ENCODE measurements around the gene KDM8.

DNA sequence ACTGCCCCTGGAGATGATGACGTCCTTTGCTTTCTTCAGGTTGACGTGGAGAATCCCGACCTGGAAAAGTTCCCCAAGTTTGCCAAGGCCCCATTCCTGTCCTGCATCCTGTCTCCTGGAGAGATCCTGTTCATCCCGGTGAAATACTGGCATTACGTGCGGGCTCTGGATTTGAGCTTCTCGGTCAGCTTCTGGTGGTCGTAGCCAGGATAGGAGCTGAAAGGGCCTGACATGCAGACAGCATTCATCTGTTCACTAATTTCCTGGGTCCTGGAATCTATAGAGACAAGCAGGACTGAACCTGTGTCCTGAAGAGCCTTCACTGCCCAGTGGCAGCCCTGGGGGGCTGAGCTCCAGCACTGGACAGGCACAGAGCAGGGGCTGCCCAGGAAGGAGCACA is 17.2 kb downstream of the KDM8 start:
- TF ChIP-seq, protein P1, sequence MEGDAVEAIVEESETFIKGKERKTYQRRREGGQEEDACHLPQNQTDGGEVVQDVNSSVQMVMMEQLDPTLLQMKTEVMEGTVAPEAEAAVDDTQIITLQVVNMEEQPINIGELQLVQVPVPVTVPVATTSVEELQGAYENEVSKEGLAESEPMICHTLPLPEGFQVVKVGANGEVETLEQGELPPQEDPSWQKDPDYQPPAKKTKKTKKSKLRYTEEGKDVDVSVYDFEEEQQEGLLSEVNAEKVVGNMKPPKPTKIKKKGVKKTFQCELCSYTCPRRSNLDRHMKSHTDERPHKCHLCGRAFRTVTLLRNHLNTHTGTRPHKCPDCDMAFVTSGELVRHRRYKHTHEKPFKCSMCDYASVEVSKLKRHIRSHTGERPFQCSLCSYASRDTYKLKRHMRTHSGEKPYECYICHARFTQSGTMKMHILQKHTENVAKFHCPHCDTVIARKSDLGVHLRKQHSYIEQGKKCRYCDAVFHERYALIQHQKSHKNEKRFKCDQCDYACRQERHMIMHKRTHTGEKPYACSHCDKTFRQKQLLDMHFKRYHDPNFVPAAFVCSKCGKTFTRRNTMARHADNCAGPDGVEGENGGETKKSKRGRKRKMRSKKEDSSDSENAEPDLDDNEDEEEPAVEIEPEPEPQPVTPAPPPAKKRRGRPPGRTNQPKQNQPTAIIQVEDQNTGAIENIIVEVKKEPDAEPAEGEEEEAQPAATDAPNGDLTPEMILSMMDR (conservative IDR thresholded peaks at IDR 0.05; ENCODE audit: low read depth, low read length), result no peak
- TF ChIP-seq EZH2phosphoT487 (IDR thresholded peaks at IDR 0.05; ENCODE audit: borderline replicate concordance, low read length) (no peak), EZH2 (IDR thresholded peaks at IDR 0.05; ENCODE audit: low read length, unreplicated experiment) (no peak)
